ENCODE results near the gene TBC1D24. TPM values are rescaled to one million over a fixed set of nuclear protein-coding genes. Genes with fewer than 3 reads are reported as not detected.

Gene TBC1D24
- total and polyA plus RNA-seq, 9 of the 15 experiments (the other 6 are each of a cell fraction or from before 2014, with no cell fraction given), result 1.7 to 22.6 (median 7.2) TPM

GRCh38 chr16:2511128-2511800 is 36.3 kb downstream of the TBC1D24 start (continued):
- TF ChIP-seq NKRF (IDR thresholded peaks at IDR 0.05; ENCODE audit: borderline replicate concordance), result no peak
- TF ChIP-seq RFX1 (IDR thresholded peaks at IDR 0.05), result no peak
- TF ChIP-seq SRF (CRISPR knock-in tag; IDR thresholded peaks at IDR 0.05), result 0 out of 4 replicates have a peak, but pooled peaks of 1 of the 2 experiments have one; percentile 14
- TF ChIP-seq HDAC1 (IDR thresholded peaks at IDR 0.05), result 0 out of 4 replicates have a peak, but pooled peaks of 1 of the 2 experiments have one; percentile 10
- no peak for TF ChIP-seq HDAC8 (tag; IDR thresholded peaks at IDR 0.05)
- 0 out of 2 replicates have a peak, but pooled peaks have one; percentile 18 for TF ChIP-seq NFIC (IDR thresholded peaks at IDR 0.05)
- 0 out of 2 replicates have a peak, but pooled peaks have one; percentile 11 for TF ChIP-seq CTBP1 (IDR thresholded peaks at IDR 0.05; ENCODE audit: borderline replicate concordance)
- no peak for TF ChIP-seq LEF1 (IDR thresholded peaks at IDR 0.05)
- no peak for TF ChIP-seq CSDE1 (IDR thresholded peaks at IDR 0.05)
- no peak for TF ChIP-seq E2F8 (IDR thresholded peaks at IDR 0.05; ENCODE audit: low read depth, partially characterized antibody)
- no peak; the same call in 1 of the 2 replicates for TF ChIP-seq PHF8 (IDR thresholded peaks at IDR 0.05; ENCODE audit: borderline replicate concordance, low read length)
- TF ChIP-seq STAT6 (CRISPR knock-in tag; IDR thresholded peaks at IDR 0.05), result no peak
- no peak for TF ChIP-seq FOXP1 (CRISPR knock-in tag; IDR thresholded peaks at IDR 0.05)
- TF ChIP-seq ZNF174 (CRISPR knock-in tag; IDR thresholded peaks at IDR 0.05), result no peak
- TF ChIP-seq ILK (tag; IDR thresholded peaks at IDR 0.05; ENCODE audit: borderline replicate concordance, low read depth), result no peak
- no peak for TF ChIP-seq TAF9B (IDR thresholded peaks at IDR 0.05; ENCODE audit: partially characterized antibody)
- TF ChIP-seq BRD9 (IDR thresholded peaks at IDR 0.05; ENCODE audit: low read depth, partially characterized antibody), result no peak
- TF ChIP-seq ETS2 (tag; IDR thresholded peaks at IDR 0.05; ENCODE audit: borderline replicate concordance, poor library complexity, severe bottlenecking), result no peak
- TF ChIP-seq DIDO1 (tag; IDR thresholded peaks at IDR 0.05; ENCODE audit: low read depth), result no peak
- no peak for TF ChIP-seq ZNF143 (CRISPR knock-in tag; IDR thresholded peaks at IDR 0.05)
- no peak for TF ChIP-seq NCOA1 (IDR thresholded peaks at IDR 0.05; ENCODE audit: low read depth)
- no peak for TF ChIP-seq ZNF436 (CRISPR knock-in tag; IDR thresholded peaks at IDR 0.05)
